ENCODE results near the gene UBAP1L.
"Not testable (repeated sequence)": the region's sequence is repeated elsewhere in the genome, so short reads cannot be mapped to it uniquely, and the experiment has no call there.

Gene UBAP1L

GRCh38 chr15:65099336-65099735 lies 15.7 kb downstream of the UBAP1L start:
- H3K27me3 ChIP-seq (ENCODE audit: control insufficient read depth, insufficient read depth, low read length), result peaks cover 3% of the 10 kb centered on the region
- no peak overlapping the region for H3K4me3 ChIP-seq (ENCODE audit: low read depth, low read length)
- H3K9ac ChIP-seq (ENCODE audit: low read depth, low read length), result no peak overlapping the region
- H3K4me1 ChIP-seq (ENCODE audit: control insufficient read depth, insufficient read depth, low read length), result no peaks in the 10 kb centered on the region
- H3K9me3 ChIP-seq (ENCODE audit: control insufficient read depth, insufficient read depth, low read length), result no peaks in the 10 kb centered on the region
- no peaks in the 10 kb centered on the region for H3K36me3 ChIP-seq (ENCODE audit: control insufficient read depth, insufficient read depth, low read length)

DNA sequence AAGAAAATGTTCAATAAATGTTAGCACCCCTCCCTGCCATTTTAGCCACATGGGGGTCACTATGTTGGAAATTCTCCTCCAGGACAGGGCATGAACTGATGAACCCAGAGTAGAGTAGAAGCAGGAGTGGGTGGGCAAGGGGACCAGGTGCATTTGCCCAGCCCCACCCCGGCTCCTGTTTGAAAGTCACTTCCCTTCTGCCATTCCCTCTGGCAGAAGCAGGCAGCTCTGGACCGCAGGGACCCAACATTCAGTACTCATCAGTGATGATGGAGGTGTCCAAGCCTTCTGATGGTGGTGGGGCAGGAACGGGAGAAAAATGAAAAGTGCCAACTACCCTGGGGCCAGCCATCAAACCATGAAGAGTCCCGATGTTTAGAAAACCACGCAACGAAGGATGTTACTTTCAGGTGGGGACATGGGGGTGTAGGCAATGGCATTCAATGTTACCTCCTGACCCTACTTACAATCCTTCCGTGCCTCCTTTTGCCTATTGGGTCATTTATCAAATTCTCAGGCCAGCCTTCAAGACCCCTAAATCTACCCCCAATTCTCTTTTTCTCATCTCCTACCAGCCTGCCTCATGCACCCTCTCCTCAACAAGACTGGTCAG lies 17.2 kb downstream of the UBAP1L start:
- Histone ChIP-seq H3K4me1 (ENCODE audit: control insufficient read depth, insufficient read depth, low read length) (no peaks in the 10 kb centered on the region), H3K36me3 (ENCODE audit: control insufficient read depth, insufficient read depth, low read length) (no peaks in the 10 kb centered on the region), H3K27me3 (ENCODE audit: control insufficient read depth, insufficient read depth, low read length) (no peaks in the 10 kb centered on the region), H3K9me3 (ENCODE audit: control insufficient read depth, insufficient read depth, low read length) (no peaks in the 10 kb centered on the region), H3K4me3 (ENCODE audit: low read depth, low read length) (no peak overlapping the region), H3K9ac (ENCODE audit: low read depth, low read length) (no peak overlapping the region)

DNA sequence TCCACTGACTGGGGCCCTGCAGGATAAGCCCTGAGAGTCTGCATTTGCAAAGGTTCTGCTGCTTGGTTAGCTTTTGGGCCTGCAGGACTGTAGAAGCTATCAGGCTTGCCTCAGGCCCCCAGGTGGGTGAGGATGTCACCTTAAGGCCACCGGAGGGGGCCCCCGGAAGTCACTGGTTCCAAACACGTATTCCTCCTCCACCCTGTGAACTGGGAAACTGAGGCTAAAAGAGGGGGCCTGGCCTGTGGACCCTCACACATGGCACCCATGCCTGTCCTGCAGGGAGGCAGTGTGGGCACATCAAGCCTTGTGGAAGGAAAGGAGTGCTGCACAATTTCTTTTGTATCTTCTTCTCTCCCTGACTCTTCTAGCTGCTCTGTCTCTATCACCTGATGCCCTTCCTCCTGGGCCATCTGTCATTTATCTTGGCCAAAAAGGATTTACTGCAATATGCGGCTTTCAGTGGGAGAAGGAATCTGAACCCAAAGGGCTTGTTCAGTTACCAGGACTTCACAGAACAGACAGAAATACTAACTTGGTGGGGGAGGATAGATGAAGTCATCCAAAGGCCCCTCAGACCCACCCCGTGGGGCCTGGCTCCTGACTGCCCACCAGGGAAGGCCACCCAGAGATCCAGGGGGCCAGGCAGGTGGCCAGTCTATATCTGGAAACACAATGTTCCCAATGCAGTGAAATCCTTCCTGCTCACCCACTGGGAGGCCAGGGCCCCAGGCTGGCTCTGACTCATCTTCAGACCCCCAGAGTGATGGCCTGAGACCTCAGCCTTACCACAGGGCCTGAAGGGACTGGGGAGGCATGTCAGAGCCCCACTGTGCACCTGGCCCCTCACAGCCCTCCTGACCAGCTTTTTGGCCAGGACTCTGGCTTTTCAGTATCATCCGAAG lies 18.3 kb downstream of the UBAP1L start:
- no peaks in the 10 kb centered on the region for H3K27me3 ChIP-seq (ENCODE audit: control insufficient read depth, insufficient read depth, low read length)
- H3K4me1 ChIP-seq (ENCODE audit: control insufficient read depth, insufficient read depth, low read length), result no peaks in the 10 kb centered on the region
- no peak overlapping the region for H3K9ac ChIP-seq (ENCODE audit: low read depth, low read length)
- H3K36me3 ChIP-seq (ENCODE audit: control insufficient read depth, insufficient read depth, low read length), result no peaks in the 10 kb centered on the region
- no peaks in the 10 kb centered on the region for H3K9me3 ChIP-seq (ENCODE audit: control insufficient read depth, insufficient read depth, low read length)
- no peak overlapping the region for H3K4me3 ChIP-seq (ENCODE audit: low read depth, low read length)

DNA sequence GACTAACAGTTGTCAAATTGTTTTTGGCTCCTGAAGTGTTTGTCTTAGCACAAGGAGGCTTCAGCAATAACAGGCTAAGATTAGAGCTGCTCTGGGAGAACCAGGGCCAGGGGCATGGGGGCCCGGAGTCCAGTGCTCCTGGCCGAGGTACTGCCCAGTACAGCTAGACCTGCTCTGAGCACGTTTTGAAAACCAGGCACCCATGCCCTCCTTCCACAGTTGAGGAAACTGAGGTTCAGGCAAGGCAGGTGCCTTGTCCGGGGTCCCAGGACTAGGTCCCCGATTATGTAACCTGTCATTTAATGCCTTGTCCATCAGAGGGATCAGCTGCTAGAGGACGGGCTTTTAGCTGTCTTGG lies 19.3 kb downstream of the UBAP1L start:
- no peaks in the 10 kb centered on the region for H3K4me1 ChIP-seq (ENCODE audit: control insufficient read depth, insufficient read depth, low read length)
- no peaks in the 10 kb centered on the region for H3K9me3 ChIP-seq (ENCODE audit: control insufficient read depth, insufficient read depth, low read length)
- no peak overlapping the region for H3K4me3 ChIP-seq (ENCODE audit: low read depth, low read length)
- H3K27me3 ChIP-seq (ENCODE audit: control insufficient read depth, insufficient read depth, low read length), result no peaks in the 10 kb centered on the region
- no peaks in the 10 kb centered on the region for H3K36me3 ChIP-seq (ENCODE audit: control insufficient read depth, insufficient read depth, low read length)
- H3K9ac ChIP-seq (ENCODE audit: low read depth, low read length), result no peak overlapping the region

- H3K9ac ChIP-seq (ENCODE audit: low read depth, low read length), result no peak overlapping the region
- H3K4me1 ChIP-seq (ENCODE audit: control insufficient read depth, insufficient read depth, low read length), result no peaks in the 10 kb centered on the region
- H3K36me3 ChIP-seq (ENCODE audit: control insufficient read depth, insufficient read depth, low read length), result no peaks in the 10 kb centered on the region
- no peak overlapping the region for H3K4me3 ChIP-seq (ENCODE audit: low read depth, low read length)
- no peaks in the 10 kb centered on the region for H3K27me3 ChIP-seq (ENCODE audit: control insufficient read depth, insufficient read depth, low read length)
- H3K9me3 ChIP-seq (ENCODE audit: control insufficient read depth, insufficient read depth, low read length), result no peaks in the 10 kb centered on the region
These were observed 19.8 kb downstream of the UBAP1L start for GRCh38 chr15:65095011-65095746.

- Histone ChIP-seq H3K36me3 (ENCODE audit: control insufficient read depth, insufficient read depth, low read length) (no peaks in the 10 kb centered on the region), H3K9me3 (ENCODE audit: control insufficient read depth, insufficient read depth, low read length) (no peaks in the 10 kb centered on the region), H3K4me1 (ENCODE audit: control insufficient read depth, insufficient read depth, low read length) (no peaks in the 10 kb centered on the region), H3K27me3 (ENCODE audit: control insufficient read depth, insufficient read depth, low read length) (no peaks in the 10 kb centered on the region), H3K4me3 (ENCODE audit: low read depth, low read length) (no peak overlapping the region), H3K9ac (ENCODE audit: low read depth, low read length) (no peak overlapping the region)
These were observed 20.6 kb downstream of the UBAP1L start for GRCh38 chr15:65094294-65094995.

GRCh38 chr15:65093793-65094170 lies 21.2 kb downstream of the UBAP1L start:
- not testable (repeated sequence) for H3K27me3 ChIP-seq (ENCODE audit: control insufficient read depth, insufficient read depth, low read length); H3K9ac ChIP-seq (ENCODE audit: low read depth, low read length); H3K4me1 ChIP-seq (ENCODE audit: control insufficient read depth, insufficient read depth, low read length); H3K36me3 ChIP-seq (ENCODE audit: control insufficient read depth, insufficient read depth, low read length); H3K9me3 ChIP-seq (ENCODE audit: control insufficient read depth, insufficient read depth, low read length); H3K4me3 ChIP-seq (ENCODE audit: low read depth, low read length)

- Histone ChIP-seq H3K27me3 (ENCODE audit: control insufficient read depth, insufficient read depth, low read length) (no peaks in the 10 kb centered on the region), H3K36me3 (ENCODE audit: control insufficient read depth, insufficient read depth, low read length) (no peaks in the 10 kb centered on the region), H3K9ac (ENCODE audit: low read depth, low read length) (no peak overlapping the region), H3K9me3 (ENCODE audit: control insufficient read depth, insufficient read depth, low read length) (no peaks in the 10 kb centered on the region), H3K4me3 (ENCODE audit: low read depth, low read length) (no peak overlapping the region), H3K4me1 (ENCODE audit: control insufficient read depth, insufficient read depth, low read length) (no peaks in the 10 kb centered on the region)
These were observed 21.8 kb downstream of the UBAP1L start for GRCh38 chr15:65092911-65093792.

DNA sequence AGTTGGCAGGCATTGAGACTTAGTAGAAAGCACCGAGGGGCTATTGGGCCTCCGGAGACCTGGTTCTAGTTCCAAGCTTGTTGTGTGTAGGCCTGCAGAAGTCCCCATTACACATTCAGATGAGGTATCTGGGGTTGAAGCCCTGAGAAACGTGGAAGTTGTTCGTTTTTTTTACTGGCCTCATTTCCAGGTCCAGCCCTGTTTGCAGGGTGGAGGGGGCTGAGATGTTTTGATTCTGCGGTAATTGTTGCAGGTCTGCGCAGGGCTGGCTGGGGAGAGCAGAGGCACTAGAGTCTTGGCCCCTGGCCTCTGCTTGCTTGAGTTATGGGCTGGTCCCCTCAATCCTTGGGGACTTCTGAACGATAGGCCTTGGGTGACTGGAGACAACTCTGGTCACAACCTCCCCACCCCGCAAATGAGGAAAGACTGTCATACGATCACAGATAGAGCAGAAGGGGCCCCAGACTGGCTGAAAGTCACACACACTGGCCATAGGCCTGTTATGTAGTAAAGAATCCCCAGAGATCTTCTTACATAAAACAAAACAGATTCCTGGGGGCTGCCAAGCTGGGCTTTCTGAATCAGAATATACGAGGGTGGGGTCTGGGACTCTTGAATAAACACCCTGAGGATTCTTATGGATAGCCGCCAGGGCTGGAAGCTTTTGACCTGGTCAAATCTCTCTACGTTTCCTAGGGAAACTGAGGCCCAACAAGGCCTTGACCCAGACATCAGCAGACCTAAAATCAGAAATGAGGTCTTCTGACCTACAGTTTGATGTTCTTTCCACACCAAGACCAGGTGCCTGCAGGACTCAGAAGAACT lies 22.8 kb downstream of the UBAP1L start:
- H3K4me3 ChIP-seq (ENCODE audit: low read depth, low read length), result no peak overlapping the region
- H3K27me3 ChIP-seq (ENCODE audit: control insufficient read depth, insufficient read depth, low read length), result no peaks in the 10 kb centered on the region
- H3K9me3 ChIP-seq (ENCODE audit: control insufficient read depth, insufficient read depth, low read length), result no peaks in the 10 kb centered on the region
- H3K9ac ChIP-seq (ENCODE audit: low read depth, low read length), result no peak overlapping the region
- H3K36me3 ChIP-seq (ENCODE audit: control insufficient read depth, insufficient read depth, low read length), result no peaks in the 10 kb centered on the region
- no peaks in the 10 kb centered on the region for H3K4me1 ChIP-seq (ENCODE audit: control insufficient read depth, insufficient read depth, low read length)

- Histone ChIP-seq H3K36me3 (ENCODE audit: control insufficient read depth, insufficient read depth, low read length) (no peaks in the 10 kb centered on the region), H3K4me1 (ENCODE audit: control insufficient read depth, insufficient read depth, low read length) (peaks cover 2% of the 10 kb centered on the region), H3K9ac (ENCODE audit: low read depth, low read length) (no peak overlapping the region), H3K27me3 (ENCODE audit: control insufficient read depth, insufficient read depth, low read length) (no peaks in the 10 kb centered on the region), H3K4me3 (ENCODE audit: low read depth, low read length) (no peak overlapping the region), H3K9me3 (ENCODE audit: control insufficient read depth, insufficient read depth, low read length) (no peaks in the 10 kb centered on the region)
These were observed 25.7 kb downstream of the UBAP1L start for GRCh38 chr15:65089206-65089824.

All from iPS-15b (cell line).